ENCODE results near the gene LAMA4.

- TF ChIP-seq, protein P1, sequence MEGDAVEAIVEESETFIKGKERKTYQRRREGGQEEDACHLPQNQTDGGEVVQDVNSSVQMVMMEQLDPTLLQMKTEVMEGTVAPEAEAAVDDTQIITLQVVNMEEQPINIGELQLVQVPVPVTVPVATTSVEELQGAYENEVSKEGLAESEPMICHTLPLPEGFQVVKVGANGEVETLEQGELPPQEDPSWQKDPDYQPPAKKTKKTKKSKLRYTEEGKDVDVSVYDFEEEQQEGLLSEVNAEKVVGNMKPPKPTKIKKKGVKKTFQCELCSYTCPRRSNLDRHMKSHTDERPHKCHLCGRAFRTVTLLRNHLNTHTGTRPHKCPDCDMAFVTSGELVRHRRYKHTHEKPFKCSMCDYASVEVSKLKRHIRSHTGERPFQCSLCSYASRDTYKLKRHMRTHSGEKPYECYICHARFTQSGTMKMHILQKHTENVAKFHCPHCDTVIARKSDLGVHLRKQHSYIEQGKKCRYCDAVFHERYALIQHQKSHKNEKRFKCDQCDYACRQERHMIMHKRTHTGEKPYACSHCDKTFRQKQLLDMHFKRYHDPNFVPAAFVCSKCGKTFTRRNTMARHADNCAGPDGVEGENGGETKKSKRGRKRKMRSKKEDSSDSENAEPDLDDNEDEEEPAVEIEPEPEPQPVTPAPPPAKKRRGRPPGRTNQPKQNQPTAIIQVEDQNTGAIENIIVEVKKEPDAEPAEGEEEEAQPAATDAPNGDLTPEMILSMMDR (IDR thresholded peaks at IDR 0.05; ENCODE audit: poor library complexity, severe bottlenecking), result no peak
- TF ChIP-seq POLR2AphosphoS5 (IDR thresholded peaks at IDR 0.05) (no peak), REST (IDR thresholded peaks at IDR 0.05; ENCODE audit: borderline replicate concordance) (no peak), TAF1 (IDR thresholded peaks at IDR 0.05; ENCODE audit: low read depth) (no peak), MXI1 (conservative IDR thresholded peaks at IDR 0.05; ENCODE audit: poor library complexity, severe bottlenecking) (no peak), RAD21 (conservative IDR thresholded peaks at IDR 0.05) (no peak), EZH2 (IDR thresholded peaks at IDR 0.05; ENCODE audit: borderline replicate concordance, insufficient read depth, low read length, poor library complexity, severe bottlenecking) (no peak), SMC3 (conservative IDR thresholded peaks at IDR 0.05; ENCODE audit: poor library complexity) (no peak)
These were observed 14.3 kb upstream of the LAMA4 start for GRCh38 chr6:112268654-112269053.
